Thoracic aorta (tissue), 2 donors: ENCODE results near the gene BRD3. TPM values are rescaled to one million over a fixed set of nuclear protein-coding genes. Genes with fewer than 3 reads are reported as not detected.

Experiments
- ATAC-seq: fragments of 150-250 bp; one replicate; pipeline ENCODE4 v1.8.0; 2017; ENCODE audit warnings: low read depth; ENCODE audit not compliant: insufficient number of reproducible peaks, low FRiP score
- DNase-seq: peaks from one replicate; pipeline ENCODE4 v3.0.0-alpha.2; 2020; ENCODE audit warnings: low spot score
- H3K27ac ChIP-seq, 2 donors: fragments of 200-600 bp; sonication (generic); 1 replicate in 1 of 2; 2 replicates in 1 of 2; pipeline ENCODE4 v1.5.1; 2016; ENCODE audit warnings: mild to moderate bottlenecking in 2 of 2, moderate library complexity in 2 of 2
- H3K27me3 ChIP-seq: fragments of 200-600 bp; sonication (generic); replicated peaks from 2 replicates; pipeline ENCODE4 v1.6.0; 2016; ENCODE audit warnings: mild to moderate bottlenecking; ENCODE audit not compliant: insufficient read depth
- H3K36me3 ChIP-seq: fragments of 200-600 bp; sonication (generic); one replicate; pipeline ENCODE4 v1.5.1; 2016
- H3K4me1 ChIP-seq, 2 donors: fragments of 200-600 bp; sonication (generic); 1 replicate in 1 of 2; 2 replicates in 1 of 2; pipeline versions ENCODE4 v1.5.1 to v1.6.0; 2016; ENCODE audit warnings: low read depth in 2 of 2, mild to moderate bottlenecking in 1 of 2; ENCODE audit not compliant: control insufficient read depth in 1 of 2
- H3K4me3 ChIP-seq: fragments of 200-600 bp; sonication (generic); 2 replicates; pipeline ENCODE4 v1.5.1; 2016; ENCODE audit warnings: mild to moderate bottlenecking
- H3K9me3 ChIP-seq: fragments of 200-600 bp; sonication (generic); 2 replicates; pipeline ENCODE4 v1.5.1; 2016
- CTCF ChIP-seq: fragments of 200-600 bp; sonication (generic); IDR thresholded peaks from one replicate; pipeline ENCODE4 v1.5.1; 2019; ENCODE audit warnings: antibody characterized with exemption
- total RNA-seq, 2 donors: library from RNA; depleted of rRNA; stranded (reverse); fragments of >200 nt; gene quantifications; one replicate each; pipeline versions ENCODE4 v1.1.0 to v1.2.3, GENCODE V29; 2016

BRD3 gene
- total RNA-seq, 2 donors from 2014 or later = 22.1 to 47.9 TPM

- Histone ChIP-seq H3K27me3 (no peaks in the 10 kb centered on the region), H3K4me1 (peaks cover 15 to 37% of the 10 kb centered on the region in 2 donors), H3K9me3 (no peaks in the 10 kb centered on the region), H3K36me3 (peaks cover 38% of the 10 kb centered on the region), H3K27ac (no peak overlapping the region), H3K4me3 (no peak overlapping the region)
- DNase-seq = no peak
- no peak for TF ChIP-seq CTCF
- ATAC-seq = no peak
Measured at GRCh38 chr9:134052491-134052890, 15.3 kb downstream of the BRD3 start.

GRCh38 chr9:134051319-134051718, 16.5 kb downstream of the BRD3 start:
- DNase-seq = no peak
- ATAC-seq = no peak
- Histone ChIP-seq H3K9me3 (no peaks in the 10 kb centered on the region), H3K27me3 (no peaks in the 10 kb centered on the region), H3K36me3 (peaks cover 49% of the 10 kb centered on the region), H3K27ac (no peak overlapping the region), H3K4me1 (peaks cover 10 to 28% of the 10 kb centered on the region in 2 donors), H3K4me3 (no peak overlapping the region)
- TF ChIP-seq CTCF = no peak

GRCh38 chr9:134050726-134051125, 17.1 kb downstream of the BRD3 start:
- no peaks in the 10 kb centered on the region for H3K9me3 ChIP-seq
- H3K27ac ChIP-seq = no peak overlapping the region
- ATAC-seq = no peak
- no peak for DNase-seq
- no peak for TF ChIP-seq CTCF
- no peaks in the 10 kb centered on the region for H3K27me3 ChIP-seq
- H3K36me3 ChIP-seq = peaks cover 53% of the 10 kb centered on the region
- no peak overlapping the region for H3K4me3 ChIP-seq
- peaks cover 6 to 22% of the 10 kb centered on the region in 2 donors for H3K4me1 ChIP-seq

GRCh38 chr9:134049772-134050588, 17.8 kb downstream of the BRD3 start:
- no peak for DNase-seq
- Histone ChIP-seq H3K36me3 (peaks cover 58% of the 10 kb centered on the region), H3K27me3 (no peaks in the 10 kb centered on the region), H3K4me1 (peaks cover 6 to 16% of the 10 kb centered on the region in 2 donors), H3K27ac (no peak overlapping the region), H3K4me3 (no peak overlapping the region), H3K9me3 (no peaks in the 10 kb centered on the region)
- TF ChIP-seq CTCF = no peak
- ATAC-seq = no peak

GRCh38 chr9:134049236-134049635, 18.6 kb downstream of the BRD3 start:
- no peak for TF ChIP-seq CTCF
- H3K9me3 ChIP-seq = no peaks in the 10 kb centered on the region
- H3K27ac ChIP-seq = no peak overlapping the region
- peaks cover 6 to 16% of the 10 kb centered on the region in 2 donors for H3K4me1 ChIP-seq
- H3K27me3 ChIP-seq = no peaks in the 10 kb centered on the region
- DNase-seq = no peak
- peaks cover 58% of the 10 kb centered on the region for H3K36me3 ChIP-seq
- no peak for ATAC-seq
- H3K4me3 ChIP-seq = no peak overlapping the region
